SK-N-SH treated with all-trans-retinoic acid at 6 μM for 48 hours (cell line): ENCODE measurements around the gene NPLOC4.

ENCODE experiments used
- ARNTL ChIP-seq: fragments of 450-650 bp; formaldehyde crosslinking; IDR thresholded peaks from 2 replicates; pipeline ENCODE4 v1.5.0; 2020; ENCODE audit warnings: low read depth, mild to moderate bottlenecking, moderate library complexity, borderline replicate concordance
- CSRNP3 ChIP-seq: fragments of 250-450 bp; sonication (Bioruptor Pico); IDR thresholded peaks from 2 replicates; pipeline ENCODE4 v1.5.1; 2021; ENCODE audit warnings: mild to moderate bottlenecking, moderate library complexity
- ESRRG ChIP-seq: fragments of 250-450 bp; sonication (Bioruptor Pico); IDR thresholded peaks from 2 replicates; pipeline ENCODE4 v1.6.1; 2021; ENCODE audit warnings: mild to moderate bottlenecking
- GLIS3 ChIP-seq: fragments of 250-450 bp; sonication (Bioruptor Pico); IDR thresholded peaks from 2 replicates; pipeline ENCODE4 v1.5.0; 2020; ENCODE audit warnings: mild to moderate bottlenecking, moderate library complexity
- ISL1 ChIP-seq: fragments of 250-450 bp; sonication (Bioruptor Pico); IDR thresholded peaks from 2 replicates; pipeline ENCODE4 v2.1.2; 2022; ENCODE audit warnings: mild to moderate bottlenecking, moderate library complexity
- OSR1 ChIP-seq: fragments of 250-450 bp; sonication (Bioruptor Pico); IDR thresholded peaks from 2 replicates; pipeline ENCODE4 v1.8.0; 2022; ENCODE audit warnings: moderate library complexity, mild to moderate bottlenecking, inconsistent platforms
- PATZ1 ChIP-seq: fragments of 250-450 bp; sonication (Bioruptor Pico); IDR thresholded peaks from 2 replicates; pipeline ENCODE4 v1.8.0; 2020; ENCODE audit warnings: mild to moderate bottlenecking, moderate library complexity, borderline replicate concordance
- POU6F1 ChIP-seq: fragments of 250-450 bp; sonication (Bioruptor Pico); IDR thresholded peaks from 2 replicates; pipeline ENCODE4 v1.8.0; 2021; ENCODE audit warnings: low read depth, mild to moderate bottlenecking, moderate library complexity, borderline replicate concordance
- TCF4 ChIP-seq: fragments of 250-450 bp; sonication (Bioruptor Pico); IDR thresholded peaks from 2 replicates; pipeline ENCODE4 v1.8.0; 2021; ENCODE audit warnings: mild to moderate bottlenecking, moderate library complexity, borderline replicate concordance
- ZFP3 ChIP-seq: fragments of 250-450 bp; sonication (Bioruptor Pico); IDR thresholded peaks from 2 replicates; pipeline ENCODE4 v1.5.0; 2020; ENCODE audit warnings: mild to moderate bottlenecking, moderate library complexity
- ZFP30 ChIP-seq: fragments of 450-650 bp; formaldehyde crosslinking; IDR thresholded peaks from 2 replicates; pipeline ENCODE4 v1.5.0; 2022; ENCODE audit warnings: mild to moderate bottlenecking, moderate library complexity
- ZNF8 ChIP-seq: fragments of 450-650 bp; formaldehyde crosslinking; IDR thresholded peaks from 2 replicates; pipeline ENCODE4 v1.5.0; 2020; ENCODE audit warnings: mild to moderate bottlenecking, moderate library complexity

- TF ChIP-seq OSR1 (CRISPR knock-in tag) (no peak), PATZ1 (CRISPR knock-in tag) (no peak), ISL1 (CRISPR knock-in tag) (no peak), CSRNP3 (CRISPR knock-in tag) (no peak), GLIS3 (CRISPR knock-in tag) (no peak), ARNTL (CRISPR knock-in tag) (no peak), POU6F1 (no peak), TCF4 (CRISPR knock-in tag) (no peak), ZNF8 (no peak), ESRRG (no peak), ZFP30 (CRISPR knock-in tag) (no peak), ZFP3 (CRISPR knock-in tag) (no peak)
These were observed 96.8 kb downstream of the NPLOC4 start for GRCh38 chr17:81539961-81540675.
